NCI-H146 treated with DMSO at 0.1 percent for 48 hours (cell line): ENCODE measurements around the gene PGLYRP1.

Source experiments
- DNase-seq: peaks from one replicate; lab custom pipeline; 2025; ENCODE audit not compliant: unreplicated experiment; lab: John Stamatoyannopoulos, UW

PGLYRP1 gene

GRCh38 chr19:46002678-46003275 is 20.1 kb downstream of the PGLYRP1 start:
- no peak for DNase-seq

GRCh38 chr19:46000491-46001246 is 22.2 kb downstream of the PGLYRP1 start:
- no peak for DNase-seq

GRCh38 chr19:45999653-46000121 is 23.2 kb downstream of the PGLYRP1 start:
- DNase-seq = no peak

- DNase-seq = no peak
These were observed 24.0 kb downstream of the PGLYRP1 start for GRCh38 chr19:45998834-45999233.

GRCh38 chr19:45996933-45997332 is 25.9 kb downstream of the PGLYRP1 start:
- no peak for DNase-seq

- DNase-seq = peak; percentile 46
These were observed 27.0 kb downstream of the PGLYRP1 start for GRCh38 chr19:45995715-45996385.

- peak; percentile 99 for DNase-seq
These were observed 27.7 kb downstream of the PGLYRP1 start, which contains the start of gene CCDC61 for GRCh38 chr19:45994998-45995714. CCDC61 (plus strand) TSS chr19:45995467; CDS start chr19:46003019, 7,552 bp downstream.

- DNase-seq = no peak
These were observed 28.3 kb downstream of the PGLYRP1 start for GRCh38 chr19:45994456-45994997.

GRCh38 chr19:45990113-45990728 is 32.6 kb downstream of the PGLYRP1 start:
- DNase-seq = no peak

- DNase-seq = no peak
These were observed 37.5 kb downstream of the PGLYRP1 start for GRCh38 chr19:45985321-45985720.

- DNase-seq = no peak
These were observed 41.5 kb downstream of the PGLYRP1 start for GRCh38 chr19:45981350-45981749.

GRCh38 chr19:45978156-45978555 is 44.7 kb downstream of the PGLYRP1 start:
- DNase-seq = no peak

- no peak for DNase-seq
These were observed 46.7 kb downstream of the PGLYRP1 start for GRCh38 chr19:45976178-45976577.

- DNase-seq = no peak
These were observed 47.4 kb downstream of the PGLYRP1 start for GRCh38 chr19:45975306-45976070.

GRCh38 chr19:45973553-45974338 is 49.1 kb downstream of the PGLYRP1 start, which contains the start of gene NOVA2:
NOVA2 (minus strand) TSS chr19:45973865; CDS start chr19:45973351, 514 bp downstream.
- peak; percentile 60 for DNase-seq

GRCh38 chr19:45972947-45973540 is 49.8 kb downstream of the PGLYRP1 start:
- no peak for DNase-seq

- no peak for DNase-seq
These were observed 50.5 kb downstream of the PGLYRP1 start for GRCh38 chr19:45972081-45972946.
